RWPE1 (cell line): Measurements from ENCODE around the gene STX5.
A peak's percentile ranks its signal among the peaks of the same experiment; 100 is the strongest.
"Not testable (repeated sequence)": the region's sequence is repeated elsewhere in the genome, so short reads cannot be mapped to it uniquely, and the experiment has no call there.

ENCODE experiments used
- CTCF ChIA-PET: fragments of 350-600 bp; sonication (Branson Sonifier 250); formaldehyde crosslinking; extraction: SDS; loops from one replicate; lab custom pipeline; 2021; lab: Yijun Ruan, JAX
- POLR2A ChIA-PET: fragments of 400-600 bp; formaldehyde crosslinking; extraction: SDS; loops from one replicate; lab custom pipeline; 2020; ENCODE audit warnings: antibody characterized with exemption; ENCODE audit not compliant: low non-redundant PET; lab: Yijun Ruan, JAX
- DNase-seq: peaks from one replicate; pipeline ENCODE4 v3.0.0; 2012; ENCODE audit warnings: low spot score
- H3K27ac ChIP-seq: fragments of 450-650 bp; 2 replicates; pipeline ENCODE4 v1.5.1; 2017
- TF ChIP-seq, protein P1 (sequence below): fragments of 450-650 bp; conservative IDR thresholded peaks from 2 replicates; pipeline ENCODE4 v1.5.1; 2017; ENCODE audit warnings: low read depth, mild to moderate bottlenecking

The STX5 gene

GRCh38 chr11:62774407-62774806 lies 57.4 kb downstream of the STX5 start:
- peak overlapping the region; percentile 37 for H3K27ac ChIP-seq
- no peak for DNase-seq
- ChIA-PET POLR2A (no interaction called here), CTCF (interaction anchor here (5.2 kb wide), 1 partner anchor 12 kb away, joined by 41 read pairs; no protein-coding TSS in a partner anchor)
- TF ChIP-seq, protein P1, sequence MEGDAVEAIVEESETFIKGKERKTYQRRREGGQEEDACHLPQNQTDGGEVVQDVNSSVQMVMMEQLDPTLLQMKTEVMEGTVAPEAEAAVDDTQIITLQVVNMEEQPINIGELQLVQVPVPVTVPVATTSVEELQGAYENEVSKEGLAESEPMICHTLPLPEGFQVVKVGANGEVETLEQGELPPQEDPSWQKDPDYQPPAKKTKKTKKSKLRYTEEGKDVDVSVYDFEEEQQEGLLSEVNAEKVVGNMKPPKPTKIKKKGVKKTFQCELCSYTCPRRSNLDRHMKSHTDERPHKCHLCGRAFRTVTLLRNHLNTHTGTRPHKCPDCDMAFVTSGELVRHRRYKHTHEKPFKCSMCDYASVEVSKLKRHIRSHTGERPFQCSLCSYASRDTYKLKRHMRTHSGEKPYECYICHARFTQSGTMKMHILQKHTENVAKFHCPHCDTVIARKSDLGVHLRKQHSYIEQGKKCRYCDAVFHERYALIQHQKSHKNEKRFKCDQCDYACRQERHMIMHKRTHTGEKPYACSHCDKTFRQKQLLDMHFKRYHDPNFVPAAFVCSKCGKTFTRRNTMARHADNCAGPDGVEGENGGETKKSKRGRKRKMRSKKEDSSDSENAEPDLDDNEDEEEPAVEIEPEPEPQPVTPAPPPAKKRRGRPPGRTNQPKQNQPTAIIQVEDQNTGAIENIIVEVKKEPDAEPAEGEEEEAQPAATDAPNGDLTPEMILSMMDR = no peak

- peak within 1 kb of the TSS; percentile 97 for H3K27ac ChIP-seq
- ChIA-PET CTCF (interaction anchor here (0.6 to 2.4 kb wide), 5 partner anchors 10 to 932 kb away, joined by 3 to 13 read pairs (median 4); partner anchors contain the start of genes POLR2G and ZBTB3), POLR2A (interaction anchor here (0.7 to 1.3 kb wide), 4 partner anchors 9 to 70 kb away, joined by 4 to 6 read pairs (median 5); partner anchors contain the start of genes POLR2G and ZBTB3)
- TF ChIP-seq, protein P1 = no peak
- DNase-seq = peak; percentile 98
Measured at GRCh38 chr11:62771144-62772021, 60.5 kb downstream of the STX5 start, which contains the start of gene TAF6L. TSS of gene TAF6L (plus strand) at chr11:62771396. CDS start at chr11:62775784, 4,388 bp downstream.

DNA sequence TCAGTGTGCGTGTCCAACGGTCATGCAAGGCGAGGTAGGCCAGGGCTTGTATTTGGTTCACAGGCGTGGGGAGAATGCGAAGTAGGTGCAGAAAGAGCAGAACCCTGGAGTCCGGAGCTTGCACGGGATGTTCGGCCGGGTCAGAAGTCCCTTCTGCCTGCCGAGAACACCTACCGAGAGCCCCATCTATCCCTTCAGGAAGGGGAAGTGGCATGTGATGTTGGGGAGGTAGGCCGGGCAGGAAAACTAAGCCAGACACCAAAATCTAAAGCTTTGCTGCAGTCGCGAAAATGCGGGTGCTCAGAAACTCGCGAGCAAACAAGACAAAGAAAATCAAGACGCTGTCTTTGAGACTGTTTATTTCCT lies 61.1 kb downstream of the STX5 start:
- DNase-seq = no peak
- peak overlapping the region; percentile 97 for H3K27ac ChIP-seq
- POLR2A ChIA-PET = interaction anchor here (0.7 to 1.3 kb wide), 4 partner anchors 9 to 71 kb away, joined by 4 to 6 read pairs (median 5); partner anchors contain the start of genes POLR2G and ZBTB3
- TF ChIP-seq, protein P1 = no peak
- CTCF ChIA-PET = interaction anchor here (0.6 to 2.4 kb wide), 5 partner anchors 10 to 933 kb away, joined by 3 to 13 read pairs (median 4); partner anchors contain the start of genes POLR2G and ZBTB3

DNA sequence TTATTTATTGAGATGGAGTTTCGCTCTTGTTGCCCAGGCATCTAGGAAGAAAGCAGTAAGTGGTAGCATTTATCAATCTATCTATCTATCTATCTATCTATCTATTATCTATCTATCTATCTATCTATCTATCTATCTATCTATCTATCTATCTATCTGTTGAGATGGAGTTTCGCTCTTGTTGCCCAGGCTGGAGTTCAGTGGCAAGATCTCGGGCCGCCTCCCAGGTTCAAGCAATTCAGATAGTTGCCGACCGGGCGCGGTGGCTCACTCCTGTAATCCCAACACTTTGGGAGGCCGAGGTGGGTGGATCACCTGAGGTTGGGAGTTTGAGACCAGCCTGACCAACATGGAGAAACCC lies 71.0 kb downstream of the STX5 start:
- CTCF ChIA-PET = interaction anchor here (1.3 kb wide), 1 partner anchor 10 kb away, joined by 3 read pairs; the partner anchor contains the start of gene TAF6L
- not testable (repeated sequence) for DNase-seq
- H3K27ac ChIP-seq = peak overlapping the region; percentile 84
- POLR2A ChIA-PET = interaction anchor here (0.7 to 1.0 kb wide), 2 partner anchors 33 to 80 kb away, joined by 3 to 8 read pairs; partner anchors contain the start of gene TTC9C

DNA sequence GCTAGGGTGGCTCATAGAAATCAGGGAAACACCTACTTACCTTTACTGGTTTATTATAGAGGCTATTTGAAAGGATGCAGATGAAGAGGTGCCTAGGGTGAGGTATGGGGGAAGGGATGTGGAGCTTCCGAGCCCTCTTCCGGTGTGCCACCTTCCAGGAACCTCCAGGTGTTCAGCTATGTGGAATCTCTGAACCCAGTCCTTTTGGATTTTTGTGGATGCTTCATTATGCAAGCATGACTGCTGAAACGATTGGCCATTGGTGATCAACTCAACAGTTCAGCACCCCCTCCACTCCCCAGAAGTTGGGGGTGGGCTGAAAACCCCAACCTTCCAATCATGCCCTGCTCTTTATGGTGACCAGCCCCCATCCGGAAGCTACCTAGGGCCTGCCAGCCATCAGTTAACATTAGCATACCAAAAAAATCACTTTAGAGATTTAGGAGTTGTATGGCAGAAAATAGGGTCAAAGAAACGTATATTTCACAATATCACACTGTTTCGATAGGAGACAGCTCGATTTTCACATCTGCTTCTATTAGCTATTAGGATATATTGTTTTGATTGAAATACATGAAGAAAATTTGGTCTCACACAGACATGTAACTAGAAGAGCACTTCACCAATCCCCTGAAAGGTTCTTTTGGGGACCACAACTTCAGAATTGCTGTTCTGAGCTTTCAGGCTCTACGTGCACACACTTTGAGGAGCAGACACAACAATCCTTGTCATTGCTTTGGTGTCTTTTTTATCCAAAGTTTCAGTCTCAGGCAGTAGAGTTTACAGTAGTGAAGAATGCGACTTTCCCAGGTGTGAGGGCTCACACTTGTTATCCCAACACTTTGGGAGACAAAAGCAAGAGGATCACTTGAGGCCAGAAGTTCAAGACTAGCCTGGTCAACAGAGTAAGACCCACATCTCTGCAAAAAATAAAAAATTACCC lies 73.7 kb downstream of the STX5 start:
- TF ChIP-seq, protein P1 = no peak
- ChIA-PET POLR2A (no interaction called here), CTCF (no interaction called here)
- H3K27ac ChIP-seq = no peak overlapping the region
- DNase-seq = no peak
